ENCODE data around the gene KRT74. TPM values are rescaled to one million over a fixed set of nuclear protein-coding genes. Genes with fewer than 3 reads are reported as not detected.

Gene KRT74
- polyA plus RNA-seq, 1 experiment: not detected

DNA sequence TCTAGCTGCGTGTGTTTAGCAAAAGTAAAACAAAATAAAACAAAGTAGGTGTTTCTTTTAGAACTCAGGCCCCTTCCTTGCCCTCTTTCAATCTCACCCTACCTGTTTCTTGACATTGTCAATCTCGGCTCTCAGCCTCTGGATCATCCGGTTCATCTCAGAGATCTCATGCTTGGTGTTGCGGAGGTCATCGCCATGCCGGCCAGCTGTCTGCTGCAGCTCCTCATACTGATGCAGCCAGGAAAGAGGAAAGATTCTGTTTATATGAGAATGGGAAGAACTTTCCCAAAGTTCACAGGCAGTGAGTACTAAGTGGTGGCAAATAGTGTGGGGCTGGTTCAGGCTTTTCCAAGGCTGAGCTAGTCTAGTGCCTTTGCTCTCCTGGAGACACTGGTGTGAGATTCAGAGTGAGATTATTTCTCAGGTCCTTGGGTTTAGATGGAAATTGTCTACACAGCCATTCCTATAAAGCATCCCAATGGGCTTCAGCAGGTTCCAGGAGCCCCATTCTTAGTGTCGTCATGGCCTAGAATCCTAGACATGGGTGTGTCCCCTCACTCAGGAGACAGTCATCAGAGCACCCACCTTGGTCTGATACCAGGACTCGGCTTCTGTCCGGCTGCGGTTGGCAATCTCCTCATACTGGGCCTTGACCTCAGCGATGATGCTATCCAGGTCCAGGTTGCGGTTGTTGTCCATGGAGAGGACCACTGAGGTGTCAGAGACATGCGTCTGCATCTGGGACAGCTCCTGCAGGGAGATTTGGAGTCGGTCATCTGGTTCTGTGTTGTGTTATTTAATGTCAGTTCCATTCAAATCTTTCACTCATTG lies 56.4 kb downstream of the KRT74 start:
- POLR2A ChIA-PET: no interaction called here
- TF ChIP-seq, protein P1, sequence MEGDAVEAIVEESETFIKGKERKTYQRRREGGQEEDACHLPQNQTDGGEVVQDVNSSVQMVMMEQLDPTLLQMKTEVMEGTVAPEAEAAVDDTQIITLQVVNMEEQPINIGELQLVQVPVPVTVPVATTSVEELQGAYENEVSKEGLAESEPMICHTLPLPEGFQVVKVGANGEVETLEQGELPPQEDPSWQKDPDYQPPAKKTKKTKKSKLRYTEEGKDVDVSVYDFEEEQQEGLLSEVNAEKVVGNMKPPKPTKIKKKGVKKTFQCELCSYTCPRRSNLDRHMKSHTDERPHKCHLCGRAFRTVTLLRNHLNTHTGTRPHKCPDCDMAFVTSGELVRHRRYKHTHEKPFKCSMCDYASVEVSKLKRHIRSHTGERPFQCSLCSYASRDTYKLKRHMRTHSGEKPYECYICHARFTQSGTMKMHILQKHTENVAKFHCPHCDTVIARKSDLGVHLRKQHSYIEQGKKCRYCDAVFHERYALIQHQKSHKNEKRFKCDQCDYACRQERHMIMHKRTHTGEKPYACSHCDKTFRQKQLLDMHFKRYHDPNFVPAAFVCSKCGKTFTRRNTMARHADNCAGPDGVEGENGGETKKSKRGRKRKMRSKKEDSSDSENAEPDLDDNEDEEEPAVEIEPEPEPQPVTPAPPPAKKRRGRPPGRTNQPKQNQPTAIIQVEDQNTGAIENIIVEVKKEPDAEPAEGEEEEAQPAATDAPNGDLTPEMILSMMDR (IDR thresholded peaks at IDR 0.05; ENCODE audit: insufficient read depth, low read depth, low read length): no peak
- CTCF ChIA-PET: interaction anchor here (1.1 to 2.4 kb wide), 6 partner anchors 10 to 368 kb away, joined by 3 to 11 read pairs (median 6); no protein-coding TSS in a partner anchor

DNA sequence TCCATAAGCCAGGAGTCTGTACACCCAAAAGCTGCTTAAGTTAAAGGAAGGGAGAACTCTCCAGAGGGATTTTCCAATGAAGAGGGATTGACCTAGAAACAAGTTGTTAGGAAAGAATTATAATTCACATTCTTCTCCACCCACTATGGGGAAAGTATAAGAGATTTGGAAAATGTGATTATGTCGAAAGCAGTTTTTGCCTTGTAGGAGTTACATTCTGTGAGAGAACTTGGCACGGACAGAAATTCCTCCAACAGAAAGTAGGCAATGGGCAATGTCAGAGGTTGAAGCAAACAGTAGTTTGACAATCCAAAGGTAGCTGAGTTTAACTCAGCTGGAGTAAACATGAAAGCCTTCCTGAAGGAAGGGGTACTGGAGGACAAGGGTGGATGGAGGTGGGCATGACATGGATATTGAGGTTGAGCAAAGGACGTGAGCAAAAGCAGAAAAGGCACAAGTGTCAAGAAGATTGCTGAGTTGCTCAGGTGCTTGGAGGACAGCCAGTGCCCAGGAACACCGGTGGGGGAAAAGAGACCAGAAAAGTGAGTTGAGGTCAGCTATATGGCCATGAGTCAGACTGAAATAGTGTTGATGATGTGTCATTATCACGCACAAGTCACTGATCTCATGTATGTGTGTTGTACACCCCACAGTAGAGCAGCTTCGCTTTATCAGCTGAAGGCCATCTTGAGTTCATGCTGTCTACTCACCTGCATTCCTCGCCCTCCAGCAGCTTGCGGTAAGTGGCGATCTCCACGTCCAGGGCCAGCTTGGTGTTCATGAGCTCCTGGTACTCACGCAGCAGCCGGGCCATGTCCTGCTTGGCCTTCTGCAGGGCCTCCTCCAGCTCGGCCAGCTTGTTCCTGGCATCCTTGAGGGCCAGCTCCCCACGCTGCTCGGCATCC lies 57.5 kb downstream of the KRT74 start:
- no peaks in the 10 kb centered on the region for H3K36me3 ChIP-seq (ENCODE audit: control insufficient read depth, insufficient read depth, low read length)
- ChIA-PET CTCF (interaction anchor here (0.6 to 2.4 kb wide), 11 partner anchors 9 to 369 kb away, joined by 3 to 11 read pairs (median 3); no protein-coding TSS in a partner anchor), POLR2A (interaction anchor here (0.6 kb wide), 1 partner anchor 31 kb away, joined by 4 read pairs; no protein-coding TSS in a partner anchor)
- DNase-seq (ENCODE audit: low read depth): no peak
- H3K4me3 ChIP-seq (ENCODE audit: low read depth, low read length): no peak overlapping the region
- H3K27me3 ChIP-seq (ENCODE audit: control insufficient read depth, insufficient read depth, low read length): peaks cover 12% of the 10 kb centered on the region
- TF ChIP-seq, protein P1 (IDR thresholded peaks at IDR 0.05; ENCODE audit: insufficient read depth, low read depth, low read length): no peak

More for the DNA sequence above, 56.4 kb downstream of the KRT74 start:
- H3K27me3 ChIP-seq (ENCODE audit: control insufficient read depth, insufficient read depth, low read length): peaks cover 12% of the 10 kb centered on the region
- H3K36me3 ChIP-seq (ENCODE audit: control insufficient read depth, insufficient read depth, low read length): no peaks in the 10 kb centered on the region
- no peak overlapping the region for H3K4me3 ChIP-seq (ENCODE audit: low read depth, low read length)
- no peak for DNase-seq (ENCODE audit: low read depth)

Other genes starting within 250 kb of the KRT74 start
- not detected in 2 replicates for gene KRT85, start 206.4 kb downstream of the KRT74 start, polyA plus RNA-seq (2011; rRNA removed)
- not detected in 2 replicates for gene KRT84, start 188.2 kb downstream of the KRT74 start, polyA plus RNA-seq (2011; rRNA removed)
- not detected in 2 replicates for gene KRT82, start 167.5 kb downstream of the KRT74 start, polyA plus RNA-seq (2011; rRNA removed)
- not detected in 2 replicates for gene KRT75, start 139.5 kb downstream of the KRT74 start, polyA plus RNA-seq (2011; rRNA removed)
- not detected in 2 replicates for gene KRT6B, start 121.7 kb downstream of the KRT74 start, polyA plus RNA-seq (2011; rRNA removed)
- not detected in 2 replicates for gene KRT6C, start 100.0 kb downstream of the KRT74 start, polyA plus RNA-seq (2011; rRNA removed)
- gene KRT6A, start 80.6 kb downstream of the KRT74 start, polyA plus RNA-seq (2011; rRNA removed): not detected in 2 replicates
- not detected in 2 replicates for gene KRT5, start 53.4 kb downstream of the KRT74 start, polyA plus RNA-seq (2011; rRNA removed)
- not detected in 2 replicates for gene KRT71, start 20.7 kb downstream of the KRT74 start, polyA plus RNA-seq (2011; rRNA removed)
- not detected in 2 replicates for gene KRT72, start 27.6 kb upstream of the KRT74 start, polyA plus RNA-seq (2011; rRNA removed)
- not detected in 2 replicates for gene KRT73, start 44.7 kb upstream of the KRT74 start, polyA plus RNA-seq (2011; rRNA removed)
- gene KRT2, start 78.4 kb upstream of the KRT74 start, polyA plus RNA-seq (2011; rRNA removed): not detected in 2 replicates
- gene KRT1, start 106.6 kb upstream of the KRT74 start, polyA plus RNA-seq (2011; rRNA removed): not detected in 2 replicates
- not detected in 2 replicates for gene KRT77, start 129.7 kb upstream of the KRT74 start, polyA plus RNA-seq (2011; rRNA removed)
- gene KRT76, start 203.5 kb upstream of the KRT74 start, polyA plus RNA-seq (2011; rRNA removed): not detected in 2 replicates
- not detected in 2 replicates for gene KRT3, start 222.3 kb upstream of the KRT74 start, polyA plus RNA-seq (2011; rRNA removed)
- 0.06 and 0.12 TPM in 2 replicates for gene KRT4, start 240.3 kb upstream of the KRT74 start, polyA plus RNA-seq (2011; rRNA removed)